T-cell (primary cell): Measurements from ENCODE around the gene EIF4G3. TPM values are rescaled to one million over a fixed set of nuclear protein-coding genes. Genes with fewer than 3 reads are reported as not detected.

Experiments used
- ATAC-seq, 4 experiments: fragments of 200-7000 bp in 3 of 4; fragments of 150-1000 bp in 1 of 4; cut with Tn5 transposase; replicated peaks in 1 of 4; 1 replicate in 3 of 4; 2 replicates in 1 of 4; pipeline ENCODE4 v1.10.0; 2021; ENCODE audit warnings: moderate library complexity in 3 of 4, mild to moderate bottlenecking in 2 of 4, moderate number of reproducible peaks in 1 of 4
- CTCF ChIA-PET, 2 donors: fragments of 300-600 bp; sonication (Branson Sonifier 250); formaldehyde crosslinking; loops; one replicate each; lab custom pipeline; 2022; ENCODE audit warnings: antibody characterized with exemption in 2 of 2; lab: Charles Lee
- POLR2A ChIA-PET, 2 donors: fragments of 300-600 bp; sonication (Branson Sonifier 250); formaldehyde crosslinking; loops; one replicate each; lab custom pipeline; 2022; ENCODE audit warnings: antibody characterized with exemption in 2 of 2; lab: Charles Lee
- DNase-seq, 35 experiments: peaks; one replicate each; pipeline versions ENCODE4 v3.0.0 to v3.0.0-alpha.2; 2013 to 2023
- H3K27ac ChIP-seq: one replicate; pipeline ENCODE4 v1.5.1; 2013; ENCODE audit warnings: low read length
- H3K27me3 ChIP-seq, 2 experiments: replicated peaks in 1 of 2; 1 replicate in 1 of 2; 2 replicates in 1 of 2; pipeline versions ENCODE4 v1.6.1 to v1.7.0; 2013; ENCODE audit warnings: low read length in 1 of 2, mixed read lengths in 1 of 2; ENCODE audit not compliant: control insufficient read depth in 2 of 2, insufficient read depth in 2 of 2; ENCODE audit errors: extremely low read depth in 1 of 2
- H3K36me3 ChIP-seq, 2 donors: 1 replicate in 1 of 2; 2 replicates in 1 of 2; pipeline versions ENCODE4 v1.6.1 to v1.7.0; 2013; ENCODE audit warnings: low read length in 1 of 2; ENCODE audit not compliant: control insufficient read depth in 2 of 2, insufficient read depth in 1 of 2; ENCODE audit errors: extremely low read depth in 1 of 2
- H3K4me1 ChIP-seq, 2 experiments: 1 replicate in 1 of 2; 2 replicates in 1 of 2; pipeline versions ENCODE4 v1.6.1 to v1.7.0; 2013; ENCODE audit warnings: low read length in 2 of 2, mixed read lengths in 1 of 2; ENCODE audit not compliant: insufficient read depth in 2 of 2, control insufficient read depth in 1 of 2; ENCODE audit errors: extremely low read depth in 1 of 2
- H3K4me3 ChIP-seq, 2 donors: 1 replicate in 1 of 2; 2 replicates in 1 of 2; pipeline versions ENCODE4 v1.5.1 to v1.7.0; 2013; ENCODE audit warnings: mild to moderate bottlenecking in 2 of 2, low read length in 1 of 2, moderate library complexity in 1 of 2; ENCODE audit not compliant: control insufficient read depth in 1 of 2; ENCODE audit errors: extremely low read depth in 1 of 2
- H3K9me3 ChIP-seq: 2 replicates; pipeline ENCODE4 v1.7.0; 2013
- H3K27ac Mint-ChIP-seq, 2 donors: one replicate each; pipeline ENCODE4 v1.8.0; 2020 to 2021; ENCODE audit warnings: mild to moderate bottlenecking in 2 of 2, mixed read lengths in 2 of 2
- H3K27me3 Mint-ChIP-seq, 2 donors: one replicate each; pipeline ENCODE4 v1.8.0; 2021 to 2022; ENCODE audit warnings: mixed read lengths in 2 of 2
- H3K36me3 Mint-ChIP-seq: one replicate; pipeline ENCODE4 v1.8.0; 2021; ENCODE audit warnings: mixed read lengths
- H3K4me1 Mint-ChIP-seq, 3 donors: one replicate each; pipeline ENCODE4 v1.8.0; 2020 to 2022; ENCODE audit warnings: mixed read lengths in 3 of 3, mild to moderate bottlenecking in 1 of 3
- H3K4me3 Mint-ChIP-seq, 3 donors: one replicate each; pipeline ENCODE4 v1.8.0; 2020 to 2022; ENCODE audit warnings: mild to moderate bottlenecking in 3 of 3, mixed read lengths in 3 of 3, moderate library complexity in 3 of 3
- H3K9me3 Mint-ChIP-seq, 3 donors: one replicate each; pipeline ENCODE4 v1.8.0; 2020 to 2022; ENCODE audit warnings: mixed read lengths in 3 of 3
- WGBS: methylation state at CpG from one replicate; pipeline ENCODE4 v1.1.5; 2013; ENCODE audit warnings: missing lambda C conversion rate; ENCODE audit not compliant: insufficient coverage; 5-methylcytosine and 5-hydroxymethylcytosine counted together
- total RNA-seq, 35 experiments: library from RNA in 6 of 35; stranded (reverse) in 6 of 35; fragments of 120-200 nt in 1 of 35; gene quantifications; one replicate each; pipeline versions ENCODE4 v1.2.1 to v1.2.4 and lab custom pipeline; 2013 to 2026

Gene EIF4G3
- total RNA-seq, 5 donors from 2014 or later (not counting 1 experiment from before 2014, with no cell fraction given), result 16.8 to 34.1 (median 20.8) TPM

GRCh38 chr1:21124846-21125245, 51.9 kb downstream of the EIF4G3 start:
- no peaks in the 10 kb centered on the region for H3K4me1 Mint-ChIP-seq
- no peak overlapping the region for H3K27ac Mint-ChIP-seq
- ATAC-seq (no peak), DNase-seq (no peak)
- H3K36me3 ChIP-seq, result peaks cover 2 to 7% of the 10 kb centered on the region in 2 donors
- H3K9me3 Mint-ChIP-seq, result no peaks in the 10 kb centered on the region
- H3K4me3 Mint-ChIP-seq, result no peak overlapping the region
- CTCF ChIA-PET, result interaction anchor here in 1 of 2 donors (0.6 kb wide), 1 partner anchor 89 kb away, joined by 3 read pairs; no protein-coding TSS in a partner anchor
- H3K27ac ChIP-seq, result no peak overlapping the region
- no peak overlapping the region for H3K4me3 ChIP-seq
- no peaks in the 10 kb centered on the region for H3K9me3 ChIP-seq
- no peaks in the 10 kb centered on the region for H3K27me3 Mint-ChIP-seq
- no CpG with 5 or more reads among the region's 1 CpG for WGBS
- H3K27me3 ChIP-seq, result no peaks in the 10 kb centered on the region
- H3K4me1 ChIP-seq, result no peaks in the 10 kb centered on the region
- POLR2A ChIA-PET, result no interaction called here
- peaks cover 12% of the 10 kb centered on the region for H3K36me3 Mint-ChIP-seq

DNA sequence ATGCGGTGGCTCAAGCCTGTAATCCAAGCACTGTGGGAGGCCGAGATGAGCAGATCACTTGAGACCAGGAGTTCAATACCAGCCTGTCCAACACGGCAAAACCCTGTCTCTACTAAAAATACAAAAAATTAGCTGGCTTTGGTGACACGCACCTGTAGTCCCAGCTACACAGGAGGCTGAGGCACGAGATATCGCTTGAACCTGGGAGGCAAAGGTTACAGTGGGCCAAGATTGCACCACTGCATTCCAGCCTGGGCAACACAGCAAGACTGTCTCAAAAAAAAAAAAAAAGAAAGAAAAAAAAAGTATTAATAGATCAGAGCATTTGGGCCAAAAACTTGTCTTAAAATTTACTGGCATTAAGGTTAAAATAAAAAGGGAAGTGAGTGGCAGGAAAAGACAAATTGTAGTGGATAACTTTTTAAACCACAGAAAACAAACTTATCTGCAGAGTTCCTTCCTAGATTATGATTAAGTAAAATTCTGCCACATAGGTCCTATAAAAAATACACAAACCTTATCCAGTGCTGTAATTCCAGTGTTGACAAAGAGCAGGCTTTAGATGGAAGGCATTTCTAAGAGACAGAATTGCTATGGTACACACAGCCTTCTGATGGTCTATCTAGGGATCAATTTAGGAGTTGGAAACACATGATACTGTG, 53.3 kb downstream of the EIF4G3 start:
- Histone ChIP-seq H3K27me3 (no peaks in the 10 kb centered on the region), H3K27ac (no peak overlapping the region), H3K36me3 (peaks cover 0 to 7% of the 10 kb centered on the region in 2 donors), H3K9me3 (no peaks in the 10 kb centered on the region), H3K4me3 (no peak overlapping the region), H3K4me1 (no peaks in the 10 kb centered on the region)
- POLR2A ChIA-PET, result interaction anchor here in 1 of 2 donors (0.6 kb wide), 1 partner anchor 10 kb away, joined by 7 read pairs; no protein-coding TSS in a partner anchor
- CTCF ChIA-PET, result no interaction called here
- no peak overlapping the region for H3K4me3 Mint-ChIP-seq
- no peaks in the 10 kb centered on the region for H3K9me3 Mint-ChIP-seq
- no peaks in the 10 kb centered on the region for H3K4me1 Mint-ChIP-seq
- no peak for ATAC-seq
- no peak for DNase-seq
- H3K27me3 Mint-ChIP-seq, result no peaks in the 10 kb centered on the region
- WGBS, result 92% methylated on average over 2 of the region's 6 CpGs
- H3K36me3 Mint-ChIP-seq, result peaks cover 12% of the 10 kb centered on the region
- no peak overlapping the region for H3K27ac Mint-ChIP-seq

DNA sequence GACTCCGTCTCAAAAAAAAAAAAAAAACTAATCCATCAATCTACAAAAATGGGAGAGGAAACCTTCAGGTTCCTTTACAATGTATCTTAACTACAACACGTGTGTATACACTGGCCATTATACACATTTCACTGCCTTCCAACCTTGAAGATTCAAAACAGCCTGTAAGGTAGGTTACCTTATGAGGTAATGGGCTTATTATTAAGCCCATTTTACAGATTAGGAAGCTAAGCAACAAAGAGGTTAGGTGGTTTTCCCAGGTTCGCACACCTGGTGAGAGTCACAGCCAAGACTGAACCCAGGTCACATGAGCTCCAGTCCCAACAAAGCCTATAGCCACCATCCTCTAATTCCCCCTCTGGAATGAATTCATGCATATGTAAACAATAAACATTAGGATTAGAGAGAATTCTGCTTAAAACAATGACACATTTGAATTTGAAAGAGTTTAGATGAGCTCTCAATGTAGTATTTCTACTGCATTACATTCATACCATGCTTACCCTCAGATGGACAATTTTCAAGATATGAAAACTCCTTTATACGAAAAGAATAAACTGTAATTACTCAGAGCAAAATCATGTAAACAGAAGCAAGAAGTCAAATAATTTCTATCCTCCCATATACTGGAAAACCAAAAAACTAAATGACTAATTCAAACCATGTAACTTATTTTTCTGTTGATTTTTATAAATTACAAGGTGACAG, 54.8 kb downstream of the EIF4G3 start:
- no CpG with 5 or more reads among the region's 4 CpGs for WGBS
- H3K4me1 Mint-ChIP-seq, result no peaks in the 10 kb centered on the region
- H3K27ac ChIP-seq, result no peak overlapping the region
- no peak overlapping the region for H3K4me3 ChIP-seq
- H3K9me3 Mint-ChIP-seq, result no peaks in the 10 kb centered on the region
- no peak for DNase-seq
- no peaks in the 10 kb centered on the region for H3K27me3 Mint-ChIP-seq
- H3K36me3 Mint-ChIP-seq, result peaks cover 7% of the 10 kb centered on the region
- H3K4me1 ChIP-seq, result no peaks in the 10 kb centered on the region
- ATAC-seq, result no peak
- peaks cover 0 to 7% of the 10 kb centered on the region in 2 donors for H3K36me3 ChIP-seq
- CTCF ChIA-PET, result interaction anchor here in 1 of 2 donors (0.7 kb wide), 1 partner anchor 1211 kb away, joined by 7 read pairs; no protein-coding TSS in a partner anchor
- no peaks in the 10 kb centered on the region for H3K9me3 ChIP-seq
- no peak overlapping the region for H3K27ac Mint-ChIP-seq
- no peak overlapping the region for H3K4me3 Mint-ChIP-seq
- H3K27me3 ChIP-seq, result no peaks in the 10 kb centered on the region
- POLR2A ChIA-PET, result interaction anchor here in 1 of 2 donors (0.5 kb wide), 1 partner anchor 9 kb away, joined by 4 read pairs; no protein-coding TSS in a partner anchor

- H3K36me3 Mint-ChIP-seq, result peaks cover 7% of the 10 kb centered on the region
- H3K4me1 Mint-ChIP-seq, result no peaks in the 10 kb centered on the region
- H3K36me3 ChIP-seq, result peaks cover 0 to 4% of the 10 kb centered on the region in 2 donors
- no peaks in the 10 kb centered on the region for H3K27me3 ChIP-seq
- no peak overlapping the region for H3K4me3 ChIP-seq
- ChIA-PET CTCF (interaction anchor here (0.7 to 1.2 kb wide), 2 partner anchors 9 to 1525 kb away, joined by 4 to 8 read pairs; no protein-coding TSS in a partner anchor), POLR2A (interaction anchor here (0.6 kb wide), 2 partner anchors 9 to 16 kb away, joined by 5 to 9 read pairs; no protein-coding TSS in a partner anchor)
- no CpG with 5 or more reads among the region's 6 CpGs for WGBS
- H3K9me3 Mint-ChIP-seq, result no peaks in the 10 kb centered on the region
- no peaks in the 10 kb centered on the region for H3K27me3 Mint-ChIP-seq
- no peaks in the 10 kb centered on the region for H3K9me3 ChIP-seq
- H3K4me3 Mint-ChIP-seq, result no peak overlapping the region
- DNase-seq (no peak), ATAC-seq (no peak)
- no peak overlapping the region for H3K27ac Mint-ChIP-seq
- no peak overlapping the region for H3K27ac ChIP-seq
- no peaks in the 10 kb centered on the region for H3K4me1 ChIP-seq
Measured at GRCh38 chr1:21118167-21118566, 58.5 kb downstream of the EIF4G3 start.

DNA sequence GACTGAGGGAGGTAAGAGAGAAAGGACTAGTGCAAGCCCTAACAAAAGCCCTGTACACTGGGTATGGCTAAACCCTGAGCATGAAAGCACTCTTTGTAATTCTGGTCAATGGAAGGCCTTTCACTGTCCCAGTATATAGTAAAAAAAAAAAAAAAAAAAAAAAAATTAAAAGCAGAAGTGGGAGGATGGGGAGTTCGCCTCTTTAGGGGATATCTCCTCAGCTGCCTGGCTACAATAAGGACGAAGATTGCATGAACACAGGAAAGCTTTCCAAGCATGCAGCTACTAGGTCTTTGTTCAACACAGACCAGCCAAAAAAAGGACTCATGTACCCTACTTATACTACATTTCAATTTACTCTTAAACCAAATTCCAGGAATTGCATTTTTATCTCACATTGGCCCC, 59.1 kb downstream of the EIF4G3 start:
- 100% methylated on average over 1 of the region's 2 CpGs for WGBS

GRCh38 chr1:21117159-21117558, 59.5 kb downstream of the EIF4G3 start:
- Histone ChIP-seq H3K4me3 (no peak overlapping the region), H3K9me3 (no peaks in the 10 kb centered on the region), H3K27me3 (no peaks in the 10 kb centered on the region), H3K36me3 (no peaks in the 10 kb centered on the region), H3K27ac (no peak overlapping the region), H3K4me1 (no peaks in the 10 kb centered on the region)
- H3K4me3 Mint-ChIP-seq, result no peak overlapping the region
- ChIA-PET POLR2A (no interaction called here), CTCF (no interaction called here)
- WGBS, result no CpG with 5 or more reads among the region's 1 CpG
- H3K36me3 Mint-ChIP-seq, result peaks cover 6% of the 10 kb centered on the region
- DNase-seq (no peak), ATAC-seq (no peak)
- H3K9me3 Mint-ChIP-seq, result no peaks in the 10 kb centered on the region
- H3K4me1 Mint-ChIP-seq, result no peaks in the 10 kb centered on the region
- no peak overlapping the region for H3K27ac Mint-ChIP-seq
- no peaks in the 10 kb centered on the region for H3K27me3 Mint-ChIP-seq

More for the DNA sequence above, 59.1 kb downstream of the EIF4G3 start:
- no peak overlapping the region for H3K27ac Mint-ChIP-seq
- Histone ChIP-seq H3K36me3 (no peaks in the 10 kb centered on the region), H3K27ac (no peak overlapping the region), H3K4me3 (no peak overlapping the region), H3K9me3 (no peaks in the 10 kb centered on the region), H3K4me1 (no peaks in the 10 kb centered on the region), H3K27me3 (no peaks in the 10 kb centered on the region)
- H3K36me3 Mint-ChIP-seq, result peaks cover 7% of the 10 kb centered on the region
- CTCF ChIA-PET, result no interaction called here
- H3K27me3 Mint-ChIP-seq, result no peaks in the 10 kb centered on the region
- POLR2A ChIA-PET, result no interaction called here
- ATAC-seq (no peak), DNase-seq (no peak)
- no peak overlapping the region for H3K4me3 Mint-ChIP-seq
- no peaks in the 10 kb centered on the region for H3K4me1 Mint-ChIP-seq
- no peaks in the 10 kb centered on the region for H3K9me3 Mint-ChIP-seq
